Adipocyte (in vitro differentiated cells): ENCODE results near the gene MOSPD2.

Experiments
- DNase-seq: peaks from one replicate; pipeline ENCODE4 v3.0.0-alpha.2; 2015; ENCODE audit warnings: low read depth
- H3K27me3 ChIP-seq: replicated peaks from 2 replicates; pipeline ENCODE4 v1.7.0; 2013; ENCODE audit warnings: mild to moderate bottlenecking, low read length, moderate library complexity; ENCODE audit not compliant: control insufficient read depth, insufficient read depth
- H3K36me3 ChIP-seq: 2 replicates; pipeline ENCODE4 v1.7.0; 2013; ENCODE audit warnings: low read length, mild to moderate bottlenecking, moderate library complexity; ENCODE audit not compliant: control insufficient read depth, insufficient read depth, severe bottlenecking
- H3K4me1 ChIP-seq: 2 replicates; pipeline ENCODE4 v1.7.0; 2013; ENCODE audit warnings: mild to moderate bottlenecking, low read length, moderate library complexity; ENCODE audit not compliant: control insufficient read depth, insufficient read depth
- H3K4me3 ChIP-seq: 2 replicates; pipeline ENCODE4 v1.7.0; 2013; ENCODE audit warnings: mild to moderate bottlenecking, low read length, moderate library complexity
- H3K9ac ChIP-seq: 2 replicates; pipeline ENCODE4 v1.7.0; 2013; ENCODE audit warnings: mild to moderate bottlenecking, low read length, moderate library complexity
- H3K9me3 ChIP-seq: 2 replicates; pipeline ENCODE4 v1.7.0; 2013; ENCODE audit warnings: mild to moderate bottlenecking, low read length, moderate library complexity; ENCODE audit not compliant: control insufficient read depth

MOSPD2 gene

DNA sequence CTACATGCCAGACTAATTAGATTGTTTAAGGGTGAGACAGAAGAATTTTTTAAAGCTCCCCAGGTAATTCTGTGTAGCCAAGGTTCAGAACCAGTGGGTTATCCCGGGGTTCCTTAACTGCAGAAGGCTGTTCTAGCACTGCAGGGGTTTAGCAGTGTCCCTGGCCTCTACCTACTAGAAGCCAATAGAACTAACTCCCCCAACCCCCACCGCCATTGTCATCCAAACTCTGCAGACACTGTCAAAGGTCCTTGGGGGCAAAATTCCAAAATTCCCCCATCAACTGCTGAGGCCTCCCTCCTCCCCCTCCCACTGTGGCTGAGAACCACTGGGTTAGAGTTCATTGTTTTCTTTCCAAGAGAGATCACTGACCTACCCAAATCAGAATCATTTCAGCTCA is 66.4 kb downstream of the MOSPD2 start:
- H3K9ac ChIP-seq, result no peak overlapping the region
- no peaks in the 10 kb centered on the region for H3K27me3 ChIP-seq
- peaks cover 8% of the 10 kb centered on the region for H3K4me1 ChIP-seq
- no peaks in the 10 kb centered on the region for H3K9me3 ChIP-seq
- no peaks in the 10 kb centered on the region for H3K36me3 ChIP-seq
- no peak overlapping the region for H3K4me3 ChIP-seq
- DNase-seq, result no peak

DNA sequence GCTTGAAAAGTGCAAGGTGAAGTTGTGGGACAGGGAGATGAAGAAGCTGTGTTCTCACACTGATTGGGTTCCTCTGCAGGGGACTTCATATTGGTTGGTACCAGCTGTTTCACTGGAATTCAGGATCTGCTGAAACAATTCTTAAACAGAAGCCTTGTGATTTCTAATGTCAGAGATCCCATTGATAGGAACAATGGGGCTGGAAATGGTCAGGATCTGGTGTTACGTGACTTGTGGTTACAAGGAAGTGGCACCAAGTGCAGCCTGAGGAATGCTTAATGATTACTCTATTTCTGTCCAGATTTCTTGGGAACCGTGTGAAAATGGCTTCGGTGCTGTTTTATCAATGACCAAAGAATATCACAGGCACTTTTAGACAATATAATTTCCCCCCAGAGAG is 68.1 kb downstream of the MOSPD2 start:
- H3K27me3 ChIP-seq, result no peaks in the 10 kb centered on the region
- DNase-seq, result no peak

GRCh38 chrX:14942341-14942740 is 69.1 kb downstream of the MOSPD2 start:
- Histone ChIP-seq H3K9ac (no peak overlapping the region), H3K9me3 (no peaks in the 10 kb centered on the region), H3K27me3 (no peaks in the 10 kb centered on the region), H3K36me3 (no peaks in the 10 kb centered on the region), H3K4me3 (no peak overlapping the region), H3K4me1 (peaks cover 8% of the 10 kb centered on the region)
- DNase-seq, result no peak

More for the DNA sequence above, 68.1 kb downstream of the MOSPD2 start:
- H3K9ac ChIP-seq, result no peak overlapping the region
- no peaks in the 10 kb centered on the region for H3K9me3 ChIP-seq
- peaks cover 8% of the 10 kb centered on the region for H3K4me1 ChIP-seq
- H3K36me3 ChIP-seq, result no peaks in the 10 kb centered on the region
- no peak overlapping the region for H3K4me3 ChIP-seq

- DNase-seq, result no peak
Observed at GRCh38 chrX:14943962-14944361, 70.7 kb downstream of the MOSPD2 start.

GRCh38 chrX:14946606-14947155 is 73.5 kb downstream of the MOSPD2 start:
- Histone ChIP-seq H3K4me3 (no peak overlapping the region), H3K9me3 (no peaks in the 10 kb centered on the region)
- DNase-seq, result no peak

More at GRCh38 chrX:14943962-14944361, 70.7 kb downstream of the MOSPD2 start:
- Histone ChIP-seq H3K9ac (no peak overlapping the region), H3K9me3 (no peaks in the 10 kb centered on the region), H3K36me3 (no peaks in the 10 kb centered on the region), H3K4me1 (peaks cover 6% of the 10 kb centered on the region), H3K27me3 (no peaks in the 10 kb centered on the region), H3K4me3 (no peak overlapping the region)

DNA sequence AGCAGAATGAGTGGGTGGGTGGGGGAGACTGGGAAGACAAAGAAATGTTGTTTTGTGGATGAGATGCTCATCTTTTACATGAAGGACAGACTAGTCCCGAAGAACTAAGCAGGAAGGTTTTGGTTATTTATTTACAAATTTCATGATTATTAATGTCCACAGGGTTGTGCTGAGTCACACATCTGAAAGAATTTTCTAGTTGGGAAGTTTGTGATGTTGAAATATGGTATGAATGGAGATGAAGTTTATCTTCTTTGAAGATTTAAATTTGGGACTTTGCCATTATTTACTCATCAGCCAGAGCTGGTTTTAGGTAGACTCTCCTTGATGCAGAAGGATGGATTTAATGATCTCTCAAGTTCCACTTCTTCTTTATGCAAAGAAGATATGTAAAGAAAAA is 75.5 kb downstream of the MOSPD2 start:
- H3K36me3 ChIP-seq, result no peaks in the 10 kb centered on the region
- no peak for DNase-seq
- no peak overlapping the region for H3K4me3 ChIP-seq
- peaks cover 4% of the 10 kb centered on the region for H3K27me3 ChIP-seq
- no peak overlapping the region for H3K9ac ChIP-seq
- H3K9me3 ChIP-seq, result no peaks in the 10 kb centered on the region
- H3K4me1 ChIP-seq, result no peaks in the 10 kb centered on the region

More at GRCh38 chrX:14946606-14947155, 73.5 kb downstream of the MOSPD2 start:
- no peak overlapping the region for H3K9ac ChIP-seq
- H3K27me3 ChIP-seq, result no peaks in the 10 kb centered on the region
- no peaks in the 10 kb centered on the region for H3K36me3 ChIP-seq
- no peaks in the 10 kb centered on the region for H3K4me1 ChIP-seq

GRCh38 chrX:14956813-14957582 is 83.8 kb downstream of the MOSPD2 start:
- DNase-seq, result no peak
- no peak overlapping the region for H3K9ac ChIP-seq
- no peaks in the 10 kb centered on the region for H3K9me3 ChIP-seq
- no peaks in the 10 kb centered on the region for H3K36me3 ChIP-seq
- peaks cover 4% of the 10 kb centered on the region for H3K27me3 ChIP-seq
- H3K4me3 ChIP-seq, result no peak overlapping the region
- H3K4me1 ChIP-seq, result no peaks in the 10 kb centered on the region

- Histone ChIP-seq H3K4me3 (no peak overlapping the region), H3K36me3 (no peaks in the 10 kb centered on the region), H3K4me1 (peaks cover 6% of the 10 kb centered on the region), H3K9ac (no peak overlapping the region), H3K27me3 (no peaks in the 10 kb centered on the region), H3K9me3 (no peaks in the 10 kb centered on the region)
- DNase-seq, result peak; percentile 15
Observed at GRCh38 chrX:14963447-14964236, 90.4 kb downstream of the MOSPD2 start.

GRCh38 chrX:14964500-14964899 is 91.3 kb downstream of the MOSPD2 start:
- DNase-seq, result peak; percentile 15
- no peaks in the 10 kb centered on the region for H3K36me3 ChIP-seq
- H3K4me1 ChIP-seq, result peaks cover 6% of the 10 kb centered on the region
- no peaks in the 10 kb centered on the region for H3K27me3 ChIP-seq
- no peak overlapping the region for H3K9ac ChIP-seq
- no peak overlapping the region for H3K4me3 ChIP-seq
- no peaks in the 10 kb centered on the region for H3K9me3 ChIP-seq
